ENCODE results near the gene GYPC. TPM values are rescaled to one million over a fixed set of nuclear protein-coding genes. Genes with fewer than 3 reads are reported as not detected.
A peak's percentile ranks its signal among the peaks of the same experiment; 100 is the strongest.

Gene GYPC
- polyA plus RNA-seq, 2 of the 4 experiments (the other 2 are of a cell fraction), result not detected

DNA sequence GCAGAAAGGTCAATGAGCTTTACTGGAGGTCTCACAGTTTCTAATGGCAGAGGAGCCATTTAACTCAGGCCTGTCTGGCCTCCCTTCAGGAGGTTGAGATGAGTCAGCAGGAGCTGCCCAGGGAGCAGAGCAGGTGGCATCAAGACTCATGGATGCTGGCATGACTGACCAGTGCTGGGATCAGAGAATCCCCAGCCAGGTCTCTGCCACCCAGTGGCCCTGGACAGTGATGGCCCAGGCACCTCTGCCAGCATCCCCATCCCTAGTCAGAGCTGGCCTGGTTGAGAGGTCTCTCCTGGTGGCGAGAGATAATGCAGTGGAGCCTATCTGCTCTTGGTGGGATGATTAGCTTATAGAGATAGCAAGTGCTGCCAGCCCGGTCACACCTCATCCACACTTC, 43.1 kb downstream of the GYPC start:
- 36% methylated on average over 2 of the region's 2 CpGs for WGBS (ENCODE audit: missing lambda C conversion rate)
- Histone ChIP-seq H3K9me3 (no peaks in the 10 kb centered on the region), H3K4me1 (no peaks in the 10 kb centered on the region), H3K27ac (no peak overlapping the region), H3K4me2 (no peak overlapping the region), H3K4me3 (no peak overlapping the region)
- no peak for ATAC-seq
- FAIRE-seq, result no peak
- CTCF ChIA-PET, result interaction anchor here (1.4 kb wide), 1 partner anchor 25 kb away, joined by 3 read pairs; no protein-coding TSS in a partner anchor
- POLR2A ChIA-PET, result no interaction called here
- TF ChIP-seq MAFK (IDR thresholded peaks at IDR 0.05; ENCODE audit: partially characterized antibody) (no peak), TFCP2L1 (CRISPR knock-in tag; IDR thresholded peaks at IDR 0.05) (no peak), HDAC2 (IDR thresholded peaks at IDR 0.05) (no peak), FOSL2 (IDR thresholded peaks at IDR 0.05) (no peak), FOSL2 (CRISPR knock-in tag; IDR thresholded peaks at IDR 0.05) (no peak), NFE2L2 (conservative IDR thresholded peaks at IDR 0.05; ENCODE audit: low read length) (no peak)
- TF ChIP-seq, protein P1, sequence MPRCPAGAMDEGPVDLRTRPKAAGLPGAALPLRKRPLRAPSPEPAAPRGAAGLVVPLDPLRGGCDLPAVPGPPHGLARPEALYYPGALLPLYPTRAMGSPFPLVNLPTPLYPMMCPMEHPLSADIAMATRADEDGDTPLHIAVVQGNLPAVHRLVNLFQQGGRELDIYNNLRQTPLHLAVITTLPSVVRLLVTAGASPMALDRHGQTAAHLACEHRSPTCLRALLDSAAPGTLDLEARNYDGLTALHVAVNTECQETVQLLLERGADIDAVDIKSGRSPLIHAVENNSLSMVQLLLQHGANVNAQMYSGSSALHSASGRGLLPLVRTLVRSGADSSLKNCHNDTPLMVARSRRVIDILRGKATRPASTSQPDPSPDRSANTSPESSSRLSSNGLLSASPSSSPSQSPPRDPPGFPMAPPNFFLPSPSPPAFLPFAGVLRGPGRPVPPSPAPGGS (IDR thresholded peaks at IDR 0.05), result no peak
- no peak for DNase-seq (ENCODE audit: low read depth in 1 of 2, low spot score in 1 of 2)

- no peak overlapping the region for H3K27ac ChIP-seq
- H3K9me3 ChIP-seq, result no peaks in the 10 kb centered on the region
- DNase-seq (ENCODE audit: low read depth in 1 of 2, low spot score in 1 of 2) (no peak), ATAC-seq (no peak), FAIRE-seq (no peak)
- H3K4me2 ChIP-seq, result no peak overlapping the region
- POLR2A ChIA-PET, result no interaction called here
- H3K4me1 ChIP-seq, result no peaks in the 10 kb centered on the region
- 33% methylated on average over 4 of the region's 4 CpGs for WGBS (ENCODE audit: missing lambda C conversion rate)
- TF ChIP-seq TFCP2L1 (CRISPR knock-in tag; IDR thresholded peaks at IDR 0.05) (no peak), HOXA7 (CRISPR knock-in tag; IDR thresholded peaks at IDR 0.05) (no peak), FOXS1 (CRISPR knock-in tag; IDR thresholded peaks at IDR 0.05) (no peak), CEBPB (IDR thresholded peaks at IDR 0.05) (no peak)
- CTCF ChIA-PET, result interaction anchor here (1.4 kb wide), 1 partner anchor 24 kb away, joined by 3 read pairs; no protein-coding TSS in a partner anchor
- H3K4me3 ChIP-seq, result no peak overlapping the region
These were observed 44.0 kb downstream of the GYPC start for GRCh38 chr2:126699716-126700581.

GRCh38 chr2:126700677-126701076, 44.7 kb downstream of the GYPC start:
- no peak overlapping the region for H3K4me3 ChIP-seq
- FAIRE-seq, result no peak
- TF ChIP-seq HES2 (IDR thresholded peaks at IDR 0.05) (no peak), ATOH8 (CRISPR knock-in tag; IDR thresholded peaks at IDR 0.05; ENCODE audit: low read depth) (no peak), CEBPB (IDR thresholded peaks at IDR 0.05) (no peak), TFCP2L1 (CRISPR knock-in tag; IDR thresholded peaks at IDR 0.05) (no peak), FOSB (CRISPR knock-in tag; IDR thresholded peaks at IDR 0.05) (no peak), POLR2AphosphoS2 (conservative IDR thresholded peaks at IDR 0.05; ENCODE audit: low read length) (no peak), HOXB13 (CRISPR knock-in tag; IDR thresholded peaks at IDR 0.05; ENCODE audit: low read depth) (no peak), GATA3 (IDR thresholded peaks at IDR 0.05; ENCODE audit: borderline replicate concordance) (no peak), CBX8 (IDR thresholded peaks at IDR 0.05) (no peak)
- 2% methylated on average over 2 of the region's 2 CpGs for WGBS (ENCODE audit: missing lambda C conversion rate)
- H3K4me2 ChIP-seq, result no peak overlapping the region
- H3K4me1 ChIP-seq, result no peaks in the 10 kb centered on the region
- peak in 1 of 2 experiments; percentile 9 for DNase-seq (ENCODE audit: low read depth in 1 of 2, low spot score in 1 of 2)
- H3K27ac ChIP-seq, result no peak overlapping the region
- H3K9me3 ChIP-seq, result no peaks in the 10 kb centered on the region
- CTCF ChIA-PET, result interaction anchor here (1.4 kb wide), 1 partner anchor 349 kb away, joined by 3 read pairs; no protein-coding TSS in a partner anchor
- POLR2A ChIA-PET, result no interaction called here
- no peak for ATAC-seq

DNA sequence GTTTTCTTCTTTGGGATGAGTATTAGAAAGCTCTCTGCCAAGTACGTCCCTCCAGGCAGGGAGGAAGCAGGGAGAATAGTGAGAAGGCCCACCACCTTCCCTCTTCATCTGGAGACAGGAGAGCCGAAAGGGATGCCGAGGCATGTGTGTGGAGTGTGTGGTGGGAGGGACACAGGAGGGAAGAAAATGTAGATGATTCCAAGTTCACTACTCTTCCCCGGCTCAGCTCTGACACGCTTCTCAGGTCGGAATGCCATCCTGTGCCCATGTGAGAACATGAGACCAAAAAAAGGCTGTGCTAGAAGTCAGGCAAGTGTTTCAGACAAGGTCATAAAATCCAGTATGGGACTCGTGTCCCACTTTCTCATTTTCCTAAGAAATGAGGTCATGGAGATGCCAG, 47.4 kb downstream of the GYPC start:
- FAIRE-seq, result no peak
- WGBS (ENCODE audit: missing lambda C conversion rate), result 16% methylated on average over 7 of the region's 7 CpGs
- POLR2A ChIA-PET, result no interaction called here
- H3K27ac ChIP-seq, result no peak overlapping the region
- H3K4me2 ChIP-seq, result no peak overlapping the region
- TF ChIP-seq, protein P2, sequence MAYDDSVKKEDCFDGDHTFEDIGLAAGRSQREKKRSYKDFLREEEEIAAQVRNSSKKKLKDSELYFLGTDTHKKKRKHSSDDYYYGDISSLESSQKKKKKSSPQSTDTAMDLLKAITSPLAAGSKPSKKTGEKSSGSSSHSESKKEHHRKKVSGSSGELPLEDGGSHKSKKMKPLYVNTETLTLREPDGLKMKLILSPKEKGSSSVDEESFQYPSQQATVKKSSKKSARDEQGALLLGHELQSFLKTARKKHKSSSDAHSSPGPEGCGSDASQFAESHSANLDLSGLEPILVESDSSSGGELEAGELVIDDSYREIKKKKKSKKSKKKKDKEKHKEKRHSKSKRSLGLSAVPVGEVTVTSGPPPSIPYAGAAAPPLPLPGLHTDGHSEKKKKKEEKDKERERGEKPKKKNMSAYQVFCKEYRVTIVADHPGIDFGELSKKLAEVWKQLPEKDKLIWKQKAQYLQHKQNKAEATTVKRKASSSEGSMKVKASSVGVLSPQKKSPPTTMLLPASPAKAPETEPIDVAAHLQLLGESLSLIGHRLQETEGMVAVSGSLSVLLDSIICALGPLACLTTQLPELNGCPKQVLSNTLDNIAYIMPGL (CRISPR knock-in tag; IDR thresholded peaks at IDR 0.05; ENCODE audit: borderline replicate concordance), result no peak
- no peak for TF ChIP-seq ZNF302 (CRISPR knock-in tag; IDR thresholded peaks at IDR 0.05)
- TF ChIP-seq RNF2 (IDR thresholded peaks at IDR 0.05; ENCODE audit: borderline replicate concordance, low read depth), result no peak
- no peak for TF ChIP-seq NFE2L2 (conservative IDR thresholded peaks at IDR 0.05; ENCODE audit: low read length)
- no peak for TF ChIP-seq EHF (CRISPR knock-in tag; IDR thresholded peaks at IDR 0.05)
- TF ChIP-seq MYC (IDR thresholded peaks at IDR 0.05; ENCODE audit: borderline replicate concordance, low read length), result no peak
- TF ChIP-seq JUNB (IDR thresholded peaks at IDR 0.05), result no peak
- no peak for TF ChIP-seq MAFK (IDR thresholded peaks at IDR 0.05; ENCODE audit: partially characterized antibody)
- no peak for TF ChIP-seq PHF8 (IDR thresholded peaks at IDR 0.05; ENCODE audit: borderline replicate concordance, low read depth)
- TF ChIP-seq MAX (IDR thresholded peaks at IDR 0.05), result no peak
- no peak for TF ChIP-seq JUN (IDR thresholded peaks at IDR 0.05)
- no peak for TF ChIP-seq NPAS2 (CRISPR knock-in tag; IDR thresholded peaks at IDR 0.05; ENCODE audit: borderline replicate concordance)
- no peak for TF ChIP-seq TFCP2L1 (CRISPR knock-in tag; IDR thresholded peaks at IDR 0.05)
- H3K4me3 ChIP-seq, result no peak overlapping the region
- CTCF ChIA-PET, result interaction anchor here (0.8 kb wide), 1 partner anchor 53 kb away, joined by 3 read pairs; no protein-coding TSS in a partner anchor
- H3K9me3 ChIP-seq, result no peaks in the 10 kb centered on the region
- ATAC-seq, result no peak
- no peak for DNase-seq (ENCODE audit: low read depth in 1 of 2, low spot score in 1 of 2)
- H3K4me1 ChIP-seq, result no peaks in the 10 kb centered on the region

Data from A549 (cell line).